Astrocyte (in vitro differentiated cells and primary cell): ENCODE data around the gene KTI12. TPM values are rescaled to one million over a fixed set of nuclear protein-coding genes. Genes with fewer than 3 reads are reported as not detected.
"Not testable (repeated sequence)": the region's sequence is repeated elsewhere in the genome, so short reads cannot be mapped to it uniquely, and the experiment has no call there.

Experiments
- DNase-seq: peaks from one replicate; pipeline ENCODE4 v3.0.0-alpha.2; 2010; ENCODE audit warnings: low read depth
- FAIRE-seq: peaks from 2 replicates; lab custom pipeline; 2011; peaks lifted over from hg19 to GRCh38; lab: Jason Lieb, UNC
- H2AFZ ChIP-seq: 2 replicates; pipeline ENCODE4 v1.6.0; 2012; ENCODE audit warnings: low read depth, low read length, inconsistent platforms
- H3K27ac ChIP-seq: 2 replicates; pipeline ENCODE4 v1.5.1; 2011; ENCODE audit warnings: low read depth, low read length, inconsistent platforms
- H3K27me3 ChIP-seq: 2 replicates; pipeline ENCODE4 v1.6.0; 2011; ENCODE audit warnings: low read length, inconsistent platforms; ENCODE audit not compliant: insufficient read depth
- H3K36me3 ChIP-seq: 2 replicates; pipeline ENCODE4 v1.5.1; 2011; ENCODE audit warnings: low read length, inconsistent platforms; ENCODE audit not compliant: insufficient read depth
- H3K4me1 ChIP-seq: 2 replicates; pipeline ENCODE4 v1.5.1; 2011; ENCODE audit warnings: low read length, inconsistent platforms; ENCODE audit not compliant: insufficient read depth
- H3K4me2 ChIP-seq: 2 replicates; pipeline ENCODE4 v1.6.0; 2012; ENCODE audit warnings: low read length, inconsistent platforms
- H3K4me3 ChIP-seq: 2 replicates; pipeline ENCODE4 v1.5.1; 2011; ENCODE audit warnings: low read depth, mild to moderate bottlenecking, low read length, inconsistent platforms; ENCODE audit not compliant: insufficient read depth
- H3K79me2 ChIP-seq: 2 replicates; pipeline ENCODE4 v1.6.0; 2012; ENCODE audit warnings: mild to moderate bottlenecking, low read length, inconsistent platforms; ENCODE audit not compliant: insufficient read depth
- H3K9ac ChIP-seq: 2 replicates; pipeline ENCODE4 v1.6.0; 2012; ENCODE audit warnings: mild to moderate bottlenecking, low read length, inconsistent platforms
- H3K9me3 ChIP-seq: 2 replicates; pipeline ENCODE4 v1.5.1; 2012; ENCODE audit warnings: low read depth, mild to moderate bottlenecking, low read length, inconsistent platforms; ENCODE audit not compliant: insufficient read depth
- H4K20me1 ChIP-seq: 2 replicates; pipeline ENCODE4 v1.6.0; 2012; ENCODE audit warnings: low read length, inconsistent platforms; ENCODE audit not compliant: insufficient read depth
- H3K27ac Mint-ChIP-seq: one replicate; pipeline ENCODE4 v1.8.0; 2021; ENCODE audit warnings: mild to moderate bottlenecking, mixed read lengths; ENCODE audit not compliant: unreplicated experiment
- H3K27me3 Mint-ChIP-seq: one replicate; pipeline ENCODE4 v1.8.0; 2021; ENCODE audit warnings: low read depth, mixed read lengths; ENCODE audit not compliant: unreplicated experiment
- H3K36me3 Mint-ChIP-seq: one replicate; pipeline ENCODE4 v1.8.0; 2021; ENCODE audit warnings: low read depth, mixed read lengths; ENCODE audit not compliant: unreplicated experiment
- H3K4me1 Mint-ChIP-seq: one replicate; pipeline ENCODE4 v1.8.0; 2021; ENCODE audit warnings: low read depth, mixed read lengths; ENCODE audit not compliant: unreplicated experiment
- H3K4me3 Mint-ChIP-seq: one replicate; pipeline ENCODE4 v1.8.0; 2021; ENCODE audit warnings: mild to moderate bottlenecking, moderate library complexity, mixed read lengths; ENCODE audit not compliant: unreplicated experiment
- H3K9me3 Mint-ChIP-seq: one replicate; pipeline ENCODE4 v1.8.0; 2021; ENCODE audit warnings: mild to moderate bottlenecking, mixed read lengths; ENCODE audit not compliant: unreplicated experiment
- EZH2 ChIP-seq: IDR thresholded peaks from 2 replicates; pipeline ENCODE4 v1.6.1; 2012; ENCODE audit warnings: mild to moderate bottlenecking, low read length, inconsistent platforms; ENCODE audit not compliant: insufficient read depth
- total RNA-seq: library from RNA; stranded (reverse); gene quantifications from 2 replicates; pipeline ENCODE4 v1.2.1, GENCODE V29; 2021
- TF ChIP-seq, protein P1 (sequence below): IDR thresholded peaks from 2 replicates; pipeline ENCODE4 v1.5.1; 2011; ENCODE audit warnings: low read depth, mild to moderate bottlenecking, inconsistent platforms, low read length, moderate library complexity; ENCODE audit not compliant: insufficient read depth

KTI12 gene
- total RNA-seq, 1 donor from 2014 or later = 8.6 TPM

DNA sequence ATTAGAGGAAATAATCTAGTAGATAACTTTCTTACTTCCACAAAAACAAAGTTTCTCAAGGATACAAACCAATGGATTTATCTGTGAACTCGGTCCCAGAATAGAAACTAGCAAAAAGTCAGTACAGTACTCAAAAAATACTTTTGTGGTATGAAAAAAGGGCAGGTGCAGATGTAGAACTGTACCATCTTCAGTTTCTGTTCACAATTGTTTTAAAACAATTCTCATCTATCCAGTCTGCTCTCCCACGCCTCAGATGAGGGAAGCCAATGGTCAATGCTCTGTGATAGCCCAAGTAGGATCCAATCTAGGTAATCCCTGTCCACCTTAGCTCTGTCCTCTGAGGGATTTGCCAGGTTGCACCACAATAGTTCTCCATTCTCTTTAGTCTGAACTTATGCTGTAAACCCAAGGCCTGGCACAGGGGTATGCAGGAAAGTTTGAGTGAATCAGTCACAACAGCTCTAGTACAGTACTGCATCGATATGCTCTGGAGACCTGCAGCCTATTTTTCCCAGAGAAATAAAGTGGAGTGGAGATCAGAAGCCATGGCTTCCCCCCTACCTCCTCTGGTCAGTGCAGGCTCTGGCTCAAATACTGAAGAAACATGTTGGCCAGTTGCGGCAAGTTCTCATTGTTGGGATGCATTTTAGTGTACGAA, 1.4 kb downstream of the KTI12 start:
- DNase-seq (no peak), FAIRE-seq (no peak)
- H3K79me2 ChIP-seq = peaks cover 36% of the 10 kb centered on the region
- H3K4me3 ChIP-seq = peak overlapping the region; percentile 82
- Mint-ChIP-seq H3K4me3 (peak overlapping the region; percentile 91), H3K36me3 (peaks cover 3% of the 10 kb centered on the region), H3K27ac (peak overlapping the region; percentile 86), H3K27me3 (no peaks in the 10 kb centered on the region), H3K4me1 (peaks cover 17% of the 10 kb centered on the region), H3K9me3 (no peaks in the 10 kb centered on the region)
- H3K27ac ChIP-seq = peak overlapping the region; percentile 91
- peak overlapping the region; percentile 92 for H2AFZ ChIP-seq
- peak overlapping the region; percentile 93 for H3K9ac ChIP-seq
- no peaks in the 10 kb centered on the region for H3K36me3 ChIP-seq
- no peaks in the 10 kb centered on the region for H3K9me3 ChIP-seq
- H3K4me2 ChIP-seq = peak overlapping the region; percentile 91
- H4K20me1 ChIP-seq = peaks cover 23% of the 10 kb centered on the region
- TF ChIP-seq EZH2 = no peak
- TF ChIP-seq, protein P1, sequence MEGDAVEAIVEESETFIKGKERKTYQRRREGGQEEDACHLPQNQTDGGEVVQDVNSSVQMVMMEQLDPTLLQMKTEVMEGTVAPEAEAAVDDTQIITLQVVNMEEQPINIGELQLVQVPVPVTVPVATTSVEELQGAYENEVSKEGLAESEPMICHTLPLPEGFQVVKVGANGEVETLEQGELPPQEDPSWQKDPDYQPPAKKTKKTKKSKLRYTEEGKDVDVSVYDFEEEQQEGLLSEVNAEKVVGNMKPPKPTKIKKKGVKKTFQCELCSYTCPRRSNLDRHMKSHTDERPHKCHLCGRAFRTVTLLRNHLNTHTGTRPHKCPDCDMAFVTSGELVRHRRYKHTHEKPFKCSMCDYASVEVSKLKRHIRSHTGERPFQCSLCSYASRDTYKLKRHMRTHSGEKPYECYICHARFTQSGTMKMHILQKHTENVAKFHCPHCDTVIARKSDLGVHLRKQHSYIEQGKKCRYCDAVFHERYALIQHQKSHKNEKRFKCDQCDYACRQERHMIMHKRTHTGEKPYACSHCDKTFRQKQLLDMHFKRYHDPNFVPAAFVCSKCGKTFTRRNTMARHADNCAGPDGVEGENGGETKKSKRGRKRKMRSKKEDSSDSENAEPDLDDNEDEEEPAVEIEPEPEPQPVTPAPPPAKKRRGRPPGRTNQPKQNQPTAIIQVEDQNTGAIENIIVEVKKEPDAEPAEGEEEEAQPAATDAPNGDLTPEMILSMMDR = no peak
- peaks cover 7% of the 10 kb centered on the region for H3K4me1 ChIP-seq
- no peaks in the 10 kb centered on the region for H3K27me3 ChIP-seq

DNA sequence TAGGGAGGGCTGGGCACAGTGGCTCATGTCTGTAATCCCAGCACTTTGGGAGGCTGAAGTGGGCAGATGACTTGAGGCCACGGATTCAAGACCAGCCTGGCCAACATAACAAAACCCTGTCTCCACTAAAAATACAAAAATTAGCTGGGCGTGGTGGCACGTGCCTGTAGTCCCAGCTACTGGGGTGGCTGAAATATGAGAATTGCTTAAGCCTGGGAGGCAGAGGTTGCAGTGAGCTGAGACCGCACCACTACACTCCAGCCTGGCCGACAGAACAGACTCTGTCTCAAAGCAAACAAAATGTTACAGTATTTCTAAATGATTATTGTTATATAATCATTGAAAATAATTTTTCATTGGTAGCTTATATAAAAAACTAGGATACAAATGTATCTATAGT, 4.8 kb downstream of the KTI12 start:
- H3K9me3 Mint-ChIP-seq, H3K27ac ChIP-seq, FAIRE-seq, H3K27me3 Mint-ChIP-seq, H3K27ac Mint-ChIP-seq, H3K4me3 ChIP-seq, H3K9ac ChIP-seq, H3K4me1 ChIP-seq, H3K4me3 Mint-ChIP-seq, DNase-seq, H3K36me3 ChIP-seq, H2AFZ ChIP-seq, H3K27me3 ChIP-seq, H3K4me2 ChIP-seq, H3K9me3 ChIP-seq, H3K36me3 Mint-ChIP-seq: not testable (repeated sequence)
- Histone ChIP-seq H4K20me1 (peaks cover 23% of the 10 kb centered on the region), H3K79me2 (peaks cover 36% of the 10 kb centered on the region)
- H3K4me1 Mint-ChIP-seq = peaks cover 14% of the 10 kb centered on the region

DNA sequence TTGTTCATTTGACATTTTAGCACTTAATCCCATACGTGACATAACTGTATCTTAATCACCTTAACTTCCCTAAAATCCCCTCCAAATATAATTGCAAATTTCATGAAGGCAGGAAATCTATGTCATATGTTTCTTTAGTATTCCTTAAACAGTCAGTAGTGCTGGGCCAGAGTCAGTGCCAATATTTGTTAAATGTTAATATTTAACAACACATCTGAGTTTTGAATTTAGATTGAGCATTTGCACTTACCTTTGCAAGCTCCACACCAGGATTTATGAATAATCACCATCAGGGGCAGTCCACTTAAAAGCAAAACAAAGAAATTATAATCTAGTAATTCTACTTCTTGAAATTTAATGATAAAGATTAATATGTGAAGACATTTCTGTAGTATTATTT, 5.3 kb downstream of the KTI12 start:
- Mint-ChIP-seq H3K4me1 (peaks cover 12% of the 10 kb centered on the region), H3K27ac (no peak overlapping the region), H3K36me3 (peaks cover 12% of the 10 kb centered on the region), H3K9me3 (no peaks in the 10 kb centered on the region), H3K4me3 (no peak overlapping the region), H3K27me3 (no peaks in the 10 kb centered on the region)
- H3K36me3 ChIP-seq = peaks cover 9% of the 10 kb centered on the region
- no peak for TF ChIP-seq EZH2
- TF ChIP-seq, protein P1 = no peak
- no peak overlapping the region for H3K4me3 ChIP-seq
- peaks cover 33% of the 10 kb centered on the region for H3K79me2 ChIP-seq
- H2AFZ ChIP-seq = no peak overlapping the region
- peaks cover 23% of the 10 kb centered on the region for H4K20me1 ChIP-seq
- H3K4me1 ChIP-seq = peaks cover 7% of the 10 kb centered on the region
- no peaks in the 10 kb centered on the region for H3K9me3 ChIP-seq
- no peak overlapping the region for H3K4me2 ChIP-seq
- no peak overlapping the region for H3K9ac ChIP-seq
- no peak for DNase-seq
- H3K27ac ChIP-seq = no peak overlapping the region
- no peaks in the 10 kb centered on the region for H3K27me3 ChIP-seq
- no peak for FAIRE-seq
